HUES48 (cell line): ENCODE data around the gene PTGIS.

Experiments
- H3K27ac ChIP-seq: one replicate; pipeline ENCODE4 v1.7.0; 2013; ENCODE audit warnings: low read depth, low read length, inconsistent platforms
- H3K27me3 ChIP-seq: 2 replicates; pipeline ENCODE4 v1.6.1; 2013; ENCODE audit warnings: mild to moderate bottlenecking, low read length; ENCODE audit not compliant: control insufficient read depth, insufficient read depth
- H3K36me3 ChIP-seq: 2 replicates; pipeline ENCODE4 v1.6.1; 2013; ENCODE audit warnings: low read length; ENCODE audit not compliant: control insufficient read depth, insufficient read depth
- H3K4me1 ChIP-seq: 2 replicates; pipeline ENCODE4 v1.6.1; 2013; ENCODE audit warnings: mild to moderate bottlenecking, low read length; ENCODE audit not compliant: control insufficient read depth, insufficient read depth
- H3K4me3 ChIP-seq: 2 replicates; pipeline ENCODE4 v1.5.1; 2013; ENCODE audit warnings: mild to moderate bottlenecking, low read depth, low read length
- H3K9ac ChIP-seq: 2 replicates; pipeline ENCODE4 v1.6.1; 2013; ENCODE audit warnings: mild to moderate bottlenecking, low read depth, low read length, moderate library complexity
- H3K9me3 ChIP-seq: 2 replicates; pipeline ENCODE4 v1.6.1; 2013; ENCODE audit warnings: low read length; ENCODE audit not compliant: control insufficient read depth, insufficient read depth

Gene PTGIS

DNA sequence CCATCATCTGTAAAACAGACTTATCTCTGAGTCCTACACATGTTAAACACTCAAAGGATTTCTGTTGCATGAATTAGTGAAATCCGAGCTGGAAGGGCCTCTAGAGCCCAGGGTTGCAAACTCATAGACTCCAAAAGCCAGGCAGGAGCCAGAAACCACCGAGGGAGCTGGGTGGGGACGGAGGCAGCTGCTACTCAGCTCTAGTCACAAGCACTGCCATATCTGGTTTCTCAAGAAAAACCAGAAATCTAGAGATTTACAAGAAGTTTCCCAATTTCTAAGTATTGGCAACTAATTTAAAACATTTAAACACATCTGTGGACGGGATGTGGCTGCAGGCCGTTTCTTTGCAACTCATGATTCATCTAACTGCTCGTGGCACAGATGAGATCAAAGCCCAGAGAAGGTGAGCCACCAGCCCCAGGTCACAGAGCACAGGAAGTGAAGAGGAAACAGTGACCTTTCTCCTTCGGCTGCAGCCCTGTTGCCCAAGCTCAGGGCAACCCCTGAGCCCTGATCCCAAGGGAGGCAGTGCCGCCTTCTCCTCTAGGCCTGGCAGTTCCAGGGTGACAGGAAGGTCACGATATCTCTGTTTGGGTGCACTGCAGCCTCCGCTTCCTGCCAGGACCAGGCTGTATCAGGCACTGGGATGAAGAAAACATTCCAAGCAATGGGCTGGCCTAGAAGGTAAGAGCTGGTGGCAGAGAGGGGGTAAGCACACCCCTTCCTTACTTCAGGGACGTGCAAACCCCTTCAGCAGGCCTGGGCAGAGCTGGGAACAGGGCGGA, 26.4 kb upstream of the PTGIS start:
- no peaks in the 10 kb centered on the region for H3K36me3 ChIP-seq
- H3K27ac ChIP-seq = no peak overlapping the region
- no peaks in the 10 kb centered on the region for H3K27me3 ChIP-seq
- no peaks in the 10 kb centered on the region for H3K9me3 ChIP-seq
- no peak overlapping the region for H3K4me3 ChIP-seq
- no peaks in the 10 kb centered on the region for H3K4me1 ChIP-seq
- H3K9ac ChIP-seq = no peak overlapping the region

DNA sequence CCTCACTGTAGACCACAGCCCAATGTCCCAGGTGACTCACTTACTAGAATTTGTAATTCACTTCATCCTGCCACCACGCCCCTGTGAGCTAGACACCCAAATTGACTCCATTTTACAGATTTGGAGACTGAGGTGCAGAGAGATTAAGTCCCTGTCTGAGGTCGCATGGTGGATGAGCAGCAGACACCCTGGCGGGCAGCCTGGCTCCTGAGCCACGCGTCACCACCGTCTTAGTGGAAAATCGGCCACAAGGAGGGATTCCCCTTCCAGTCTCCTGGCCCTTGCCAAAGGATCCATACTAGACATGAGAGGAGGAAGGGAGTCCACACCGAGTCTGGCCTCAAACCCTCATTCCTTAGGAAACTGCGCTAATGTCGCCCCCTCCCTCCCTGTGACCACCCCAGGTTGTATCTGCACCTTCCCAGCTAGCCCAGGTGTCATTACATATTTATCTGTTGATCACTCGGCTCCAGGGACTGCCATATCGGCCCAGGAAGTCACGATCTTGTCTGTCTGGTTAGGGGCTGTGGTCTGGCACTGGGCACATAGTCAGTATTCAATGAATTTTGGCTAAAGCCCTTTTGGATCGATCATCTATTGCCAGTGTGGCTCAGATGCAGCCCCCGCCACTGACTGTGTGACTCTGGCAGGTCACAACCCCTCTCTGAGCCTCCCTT, 25.7 kb upstream of the PTGIS start:
- Histone ChIP-seq H3K9ac (no peak overlapping the region), H3K27me3 (no peaks in the 10 kb centered on the region), H3K4me3 (no peak overlapping the region), H3K36me3 (no peaks in the 10 kb centered on the region), H3K27ac (no peak overlapping the region), H3K4me1 (no peaks in the 10 kb centered on the region), H3K9me3 (no peaks in the 10 kb centered on the region)

- H3K36me3 ChIP-seq = no peaks in the 10 kb centered on the region
- no peaks in the 10 kb centered on the region for H3K4me1 ChIP-seq
- H3K27ac ChIP-seq = no peak overlapping the region
- no peaks in the 10 kb centered on the region for H3K27me3 ChIP-seq
- no peak overlapping the region for H3K9ac ChIP-seq
- H3K4me3 ChIP-seq = no peak overlapping the region
- no peaks in the 10 kb centered on the region for H3K9me3 ChIP-seq
These were observed 24.2 kb upstream of the PTGIS start for GRCh38 chr20:49592120-49592519.

DNA sequence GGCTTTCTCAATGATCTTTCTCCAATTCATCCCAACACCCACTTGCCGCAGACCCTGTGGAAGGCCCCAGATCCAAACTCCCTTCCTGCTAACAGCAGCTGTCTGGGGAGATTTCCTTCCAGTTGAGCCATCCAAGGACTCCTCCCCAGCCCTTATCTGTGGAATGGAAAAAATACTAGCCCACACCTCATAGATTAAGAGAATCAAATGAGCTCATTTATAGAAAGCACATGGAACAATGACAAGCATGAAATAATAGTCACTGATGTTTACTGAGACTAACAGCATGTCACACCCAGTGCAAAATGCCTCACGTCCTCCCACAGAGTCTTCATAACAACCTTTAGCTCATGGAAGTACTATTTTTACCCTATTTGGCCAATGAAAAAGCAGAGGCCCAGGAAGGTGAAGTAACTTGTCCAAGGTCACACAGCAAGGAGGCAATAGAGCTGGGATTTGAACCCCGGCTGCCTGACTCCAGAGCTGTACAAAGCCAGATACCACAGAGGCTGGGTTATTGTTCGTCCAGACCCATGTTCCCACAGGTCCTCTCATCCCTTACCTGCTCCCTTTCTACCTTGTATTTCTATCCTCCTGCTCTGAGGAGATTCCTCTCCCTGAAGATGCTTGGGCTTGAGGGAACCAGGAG, 23.4 kb upstream of the PTGIS start:
- H3K4me3 ChIP-seq = no peak overlapping the region
- H3K27me3 ChIP-seq = no peaks in the 10 kb centered on the region
- H3K9ac ChIP-seq = no peak overlapping the region
- no peaks in the 10 kb centered on the region for H3K4me1 ChIP-seq
- H3K36me3 ChIP-seq = no peaks in the 10 kb centered on the region
- no peak overlapping the region for H3K27ac ChIP-seq
- H3K9me3 ChIP-seq = no peaks in the 10 kb centered on the region

- H3K4me3 ChIP-seq = no peak overlapping the region
- H3K9me3 ChIP-seq = no peaks in the 10 kb centered on the region
- H3K36me3 ChIP-seq = no peaks in the 10 kb centered on the region
- no peak overlapping the region for H3K27ac ChIP-seq
- H3K9ac ChIP-seq = no peak overlapping the region
- H3K27me3 ChIP-seq = no peaks in the 10 kb centered on the region
- H3K4me1 ChIP-seq = no peaks in the 10 kb centered on the region
These were observed 22.5 kb upstream of the PTGIS start for GRCh38 chr20:49590163-49591017.

- Histone ChIP-seq H3K27me3 (no peaks in the 10 kb centered on the region), H3K36me3 (no peaks in the 10 kb centered on the region), H3K4me3 (no peak overlapping the region), H3K4me1 (no peaks in the 10 kb centered on the region), H3K9ac (no peak overlapping the region), H3K27ac (no peak overlapping the region), H3K9me3 (no peaks in the 10 kb centered on the region)
These were observed 21.8 kb upstream of the PTGIS start for GRCh38 chr20:49589747-49590146.

- H3K4me1 ChIP-seq = no peaks in the 10 kb centered on the region
- H3K36me3 ChIP-seq = no peaks in the 10 kb centered on the region
- H3K27ac ChIP-seq = no peak overlapping the region
- H3K27me3 ChIP-seq = no peaks in the 10 kb centered on the region
- H3K9ac ChIP-seq = no peak overlapping the region
- no peaks in the 10 kb centered on the region for H3K9me3 ChIP-seq
- no peak overlapping the region for H3K4me3 ChIP-seq
These were observed 19.2 kb upstream of the PTGIS start for GRCh38 chr20:49587111-49587570.

DNA sequence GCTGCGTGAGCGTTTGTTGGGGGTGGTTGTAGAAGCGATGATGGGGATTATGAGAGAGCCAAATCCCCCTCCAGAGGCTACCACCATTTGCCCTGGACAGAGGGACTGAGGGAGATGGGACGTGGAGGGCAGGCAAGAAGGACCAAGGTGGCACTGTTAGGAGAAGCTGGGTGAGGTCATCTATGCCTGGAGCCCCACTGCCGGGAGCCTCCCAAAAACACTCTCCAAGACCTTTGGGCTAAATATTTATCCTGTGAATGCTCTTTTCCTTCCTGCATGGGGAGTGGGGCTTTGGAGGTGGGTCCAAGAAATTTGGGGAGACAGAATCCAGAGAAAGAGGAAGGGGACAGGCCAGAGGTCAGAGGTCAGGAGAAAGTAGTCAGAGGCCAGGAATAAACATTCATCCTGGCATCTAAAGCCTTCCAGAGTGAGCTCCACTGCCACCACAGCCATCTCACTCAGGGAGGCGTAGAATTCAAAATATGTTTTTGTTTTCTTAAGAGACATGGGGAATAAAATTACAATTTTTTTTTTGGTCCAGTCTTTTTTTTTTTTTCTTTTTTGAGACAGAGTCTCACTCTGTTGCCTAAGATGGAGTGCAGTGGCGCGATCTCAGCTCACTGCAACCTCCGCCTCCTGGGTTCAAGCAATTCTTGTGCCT, 17.8 kb upstream of the PTGIS start:
- no peaks in the 10 kb centered on the region for H3K9me3 ChIP-seq
- H3K4me1 ChIP-seq = no peaks in the 10 kb centered on the region
- H3K4me3 ChIP-seq = no peak overlapping the region
- no peaks in the 10 kb centered on the region for H3K27me3 ChIP-seq
- no peaks in the 10 kb centered on the region for H3K36me3 ChIP-seq
- no peak overlapping the region for H3K27ac ChIP-seq
- H3K9ac ChIP-seq = no peak overlapping the region

GRCh38 chr20:49584418-49585382, 16.8 kb upstream of the PTGIS start:
- no peaks in the 10 kb centered on the region for H3K36me3 ChIP-seq
- peaks cover 3% of the 10 kb centered on the region; the same call in 1 of the 2 replicates for H3K4me1 ChIP-seq
- peak overlapping the region; percentile 45 for H3K27ac ChIP-seq
- H3K9me3 ChIP-seq = no peaks in the 10 kb centered on the region
- no peaks in the 10 kb centered on the region for H3K27me3 ChIP-seq
- H3K4me3 ChIP-seq = no peak overlapping the region
- no peak overlapping the region for H3K9ac ChIP-seq
